Esophagus muscularis mucosa (tissue), 4 donors: Measurements from ENCODE around the gene CARF.

Experiments used
- EP300 ChIP-seq: sonication (generic); formaldehyde crosslinking; IDR thresholded peaks from one replicate; pipeline ENCODE4 v1.6.1; 2017; ENCODE audit warnings: antibody characterized with exemption
- POLR2A ChIP-seq: fragments of 450-650 bp; IDR thresholded peaks from one replicate; pipeline ENCODE4 v1.6.1; 2017; ENCODE audit warnings: antibody characterized with exemption, moderate library complexity, mild to moderate bottlenecking, low read depth
- TF ChIP-seq, protein P1 (sequence below), 3 experiments: fragments of 200-600 bp in 2 of 3; fragments of 450-650 bp in 1 of 3; sonication (generic) in 2 of 3; IDR thresholded peaks; one replicate each; pipeline ENCODE4 v1.5.1; 2017 to 2019; ENCODE audit warnings: antibody characterized with exemption in 3 of 3, mild to moderate bottlenecking in 2 of 3, moderate library complexity in 1 of 3

DNA sequence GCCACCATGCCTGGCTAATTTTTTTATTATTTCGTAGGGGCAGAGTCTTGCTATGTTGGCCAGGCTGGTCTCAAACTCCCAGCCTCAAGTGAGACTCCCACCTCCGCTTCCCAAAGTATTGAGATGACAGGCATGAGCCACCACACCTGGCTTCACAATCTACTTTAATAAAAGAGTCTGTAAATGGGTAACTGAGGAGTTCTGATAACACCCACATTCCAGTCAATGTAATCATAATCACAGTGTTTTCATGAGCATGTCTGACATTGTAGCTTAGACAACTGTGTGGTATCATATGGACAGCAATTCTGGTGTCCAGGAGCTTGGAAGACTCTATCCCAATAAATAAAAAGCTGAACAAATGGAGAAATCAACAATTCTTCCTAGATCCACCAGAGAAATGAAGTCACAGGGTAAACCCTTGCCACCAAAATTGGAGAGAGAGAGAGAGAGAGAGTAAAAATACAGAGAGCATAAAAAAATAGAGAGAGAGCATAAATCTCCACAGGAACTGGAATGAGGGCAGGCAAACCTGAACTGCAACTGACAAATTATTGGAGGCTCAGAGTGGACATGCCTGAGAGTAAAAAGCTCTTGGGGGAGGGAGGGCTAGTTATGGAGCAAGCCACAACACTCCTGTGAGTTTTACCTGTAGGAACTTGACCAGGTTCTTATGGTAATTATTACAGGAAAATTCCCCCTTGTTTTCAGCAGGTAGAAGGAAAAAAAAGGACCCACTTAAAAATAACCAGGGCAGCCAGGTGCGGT, 90.2 kb downstream of the CARF start:
- no peak for TF ChIP-seq POLR2A
- no peak for TF ChIP-seq EP300
- TF ChIP-seq, protein P1, sequence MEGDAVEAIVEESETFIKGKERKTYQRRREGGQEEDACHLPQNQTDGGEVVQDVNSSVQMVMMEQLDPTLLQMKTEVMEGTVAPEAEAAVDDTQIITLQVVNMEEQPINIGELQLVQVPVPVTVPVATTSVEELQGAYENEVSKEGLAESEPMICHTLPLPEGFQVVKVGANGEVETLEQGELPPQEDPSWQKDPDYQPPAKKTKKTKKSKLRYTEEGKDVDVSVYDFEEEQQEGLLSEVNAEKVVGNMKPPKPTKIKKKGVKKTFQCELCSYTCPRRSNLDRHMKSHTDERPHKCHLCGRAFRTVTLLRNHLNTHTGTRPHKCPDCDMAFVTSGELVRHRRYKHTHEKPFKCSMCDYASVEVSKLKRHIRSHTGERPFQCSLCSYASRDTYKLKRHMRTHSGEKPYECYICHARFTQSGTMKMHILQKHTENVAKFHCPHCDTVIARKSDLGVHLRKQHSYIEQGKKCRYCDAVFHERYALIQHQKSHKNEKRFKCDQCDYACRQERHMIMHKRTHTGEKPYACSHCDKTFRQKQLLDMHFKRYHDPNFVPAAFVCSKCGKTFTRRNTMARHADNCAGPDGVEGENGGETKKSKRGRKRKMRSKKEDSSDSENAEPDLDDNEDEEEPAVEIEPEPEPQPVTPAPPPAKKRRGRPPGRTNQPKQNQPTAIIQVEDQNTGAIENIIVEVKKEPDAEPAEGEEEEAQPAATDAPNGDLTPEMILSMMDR (IDR thresholded peaks at IDR 0.05): no peak
